ENCODE results near the gene LDLRAD4.

- no peak for TF ChIP-seq CTCF (IDR thresholded peaks at IDR 0.05)
- TF ChIP-seq POLR2A (IDR thresholded peaks at IDR 0.05) = no peak
These were observed 235.2 kb downstream of the LDLRAD4 start for GRCh38 chr18:13453714-13454113.

All from lower leg skin (tissue), 3 donors.